Activated CD4-positive, alpha-beta T cell treated with anti-CD3 and anti-CD28 coated beads for 48 hours (primary cell): ENCODE results near the gene CCS.
"Not testable (repeated sequence)": the region's sequence is repeated elsewhere in the genome, so short reads cannot be mapped to it uniquely, and the experiment has no call there.

Experiments used
- DNase-seq: peaks from one replicate; pipeline ENCODE4 v3.0.0-alpha.2; 2020

Gene CCS, protein sequence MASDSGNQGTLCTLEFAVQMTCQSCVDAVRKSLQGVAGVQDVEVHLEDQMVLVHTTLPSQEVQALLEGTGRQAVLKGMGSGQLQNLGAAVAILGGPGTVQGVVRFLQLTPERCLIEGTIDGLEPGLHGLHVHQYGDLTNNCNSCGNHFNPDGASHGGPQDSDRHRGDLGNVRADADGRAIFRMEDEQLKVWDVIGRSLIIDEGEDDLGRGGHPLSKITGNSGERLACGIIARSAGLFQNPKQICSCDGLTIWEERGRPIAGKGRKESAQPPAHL

DNA sequence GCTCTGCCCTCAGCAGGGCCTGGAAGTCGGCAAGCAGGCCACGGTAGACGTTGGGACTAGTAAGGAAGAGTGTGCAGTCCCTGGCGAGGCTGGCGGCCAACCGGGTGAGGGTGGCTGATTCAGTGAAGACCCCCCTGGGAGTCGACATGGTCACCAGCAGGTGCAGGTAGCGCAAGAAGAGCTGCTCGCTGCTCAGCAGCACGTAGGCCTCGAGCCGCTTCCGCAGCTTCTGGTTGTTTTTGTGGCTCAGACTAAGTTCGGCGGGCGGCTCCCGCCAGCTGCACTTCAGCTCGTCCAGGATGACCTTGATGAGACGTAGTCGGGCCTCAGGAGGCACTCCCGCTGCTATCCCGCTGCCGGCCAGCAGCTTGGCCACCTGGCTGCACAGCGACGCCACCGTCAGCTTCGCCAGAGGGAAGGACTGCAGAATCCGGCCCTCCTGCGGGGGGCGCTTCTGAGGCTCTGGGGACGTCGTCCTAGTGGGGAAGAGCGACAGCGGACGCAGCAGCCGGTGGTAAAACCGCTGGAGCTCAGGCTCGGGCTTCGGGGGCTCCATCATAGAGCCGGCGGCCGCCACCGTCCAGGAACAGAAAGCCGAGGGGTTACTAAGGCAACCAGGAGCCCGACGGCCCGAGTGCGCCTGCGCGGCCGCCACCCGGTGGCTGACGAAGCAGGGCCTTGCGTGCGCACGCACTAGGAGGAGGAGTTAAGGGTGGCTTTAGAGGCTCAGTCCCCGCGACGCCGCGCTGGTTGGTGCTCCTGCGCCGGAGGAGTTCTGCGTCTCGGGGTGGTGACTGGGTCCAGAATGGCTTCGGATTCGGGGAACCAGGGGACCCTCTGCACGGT, at the start of gene CCS, which contains the start of gene CCDC87:
TSS of gene CCS (plus strand) at position 729 of the 846 bp plus-strand sequence. CDS start at position 806, 77 bp downstream.
TSS of gene CCDC87 (minus strand) at position 607 of the 846 bp plus-strand sequence. CDS start at position 559, 48 bp downstream.
- peak; percentile 99 for DNase-seq

DNA sequence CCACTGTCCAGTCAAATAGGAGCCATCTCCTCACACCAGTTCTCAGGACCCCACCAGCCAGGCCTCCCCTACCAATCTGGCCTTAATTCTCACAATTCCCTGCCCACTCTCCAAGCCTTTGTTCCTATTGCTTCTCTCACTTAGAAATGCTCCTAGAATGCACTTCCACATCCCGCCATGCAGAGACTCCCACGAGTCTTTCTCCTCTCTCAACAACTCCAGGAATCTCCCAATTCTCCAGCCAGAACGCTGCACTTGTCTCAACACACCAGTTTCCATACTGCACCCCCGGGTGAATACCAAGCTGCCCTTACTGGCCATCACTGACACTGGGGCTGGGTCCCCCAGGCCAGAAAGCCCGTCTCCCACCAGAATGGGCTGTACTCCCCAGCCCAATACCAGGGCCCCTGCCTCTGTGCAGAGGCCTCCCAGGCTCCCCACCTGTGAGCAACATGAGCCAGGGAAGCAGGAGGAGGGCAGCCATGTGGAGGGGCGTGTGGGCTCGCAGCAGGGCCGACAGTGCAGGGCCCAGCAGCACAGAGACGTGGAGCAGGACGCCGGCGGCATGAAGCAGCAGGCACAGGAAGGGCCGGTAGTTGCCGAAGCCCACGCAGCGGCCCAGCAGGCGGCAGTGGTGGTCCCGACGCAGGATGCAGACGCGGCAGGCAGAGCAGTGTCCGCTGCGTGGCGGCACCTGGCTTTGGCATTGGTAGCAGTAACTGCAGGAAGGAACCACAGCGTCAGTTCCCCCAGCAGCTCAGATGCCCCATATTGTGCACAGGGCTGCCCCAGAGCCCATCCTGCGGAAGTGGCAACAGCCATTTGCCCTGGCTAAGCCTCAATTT, 49.5 kb upstream of the CCS start:
- peak; percentile 58 for DNase-seq

DNA sequence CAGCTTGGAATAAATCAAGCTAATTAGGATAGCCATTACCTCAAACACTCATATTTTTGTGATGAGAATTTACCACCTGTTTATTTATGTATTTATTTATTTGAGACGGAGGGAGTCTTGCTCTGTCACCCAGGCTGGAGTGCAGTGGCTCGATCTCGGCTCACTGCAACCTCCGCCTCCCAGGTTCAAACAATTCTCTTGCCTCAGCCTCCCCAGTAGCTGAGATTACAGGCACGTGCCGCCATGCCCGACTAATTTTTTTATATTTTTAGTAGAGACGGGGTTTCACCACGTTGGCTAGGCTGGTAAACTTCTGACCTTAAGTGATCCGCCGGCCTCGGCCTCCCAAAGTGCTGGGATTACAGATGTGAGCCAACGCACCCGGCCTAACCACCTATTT, 48.0 kb upstream of the CCS start:
- not testable (repeated sequence) for DNase-seq

DNA sequence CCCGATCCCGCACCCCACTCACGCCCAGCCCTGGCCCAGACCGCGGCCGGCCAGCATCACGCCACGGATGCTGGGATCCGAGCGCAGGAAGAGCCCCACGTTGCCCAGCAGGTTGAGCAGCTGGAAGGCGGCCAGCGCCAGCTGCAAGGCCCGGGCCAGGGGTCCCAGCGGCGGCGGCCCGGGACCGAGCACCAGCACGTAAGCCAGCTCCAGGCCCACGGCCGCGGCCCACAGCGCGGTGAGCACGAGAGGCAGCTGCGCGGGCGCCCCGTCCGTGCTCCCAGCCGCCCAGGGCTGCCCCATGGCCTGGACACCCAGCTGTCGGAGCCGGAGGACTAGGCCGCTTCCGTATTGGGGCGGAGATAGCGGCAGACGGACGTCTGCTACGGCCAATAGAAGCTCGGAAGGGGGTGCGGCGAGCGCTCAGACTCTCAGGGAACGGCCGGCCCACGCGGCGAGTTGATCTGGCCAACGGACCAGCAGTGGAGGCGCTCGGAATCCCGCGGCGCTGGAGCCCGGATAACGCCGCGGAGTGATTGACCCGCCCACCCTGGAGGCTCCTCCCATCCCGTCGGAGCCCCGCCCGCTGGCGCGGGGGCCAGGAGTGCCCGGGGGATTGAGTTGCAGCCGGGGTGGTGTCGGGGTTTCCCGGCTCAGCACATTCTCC, 47.2 kb upstream of the CCS start, which contains the start of gene ZDHHC24:
TSS of gene ZDHHC24 (minus strand) at position 348 of the 667 bp plus-strand sequence. CDS start at position 303, 45 bp downstream.
- DNase-seq, result peak; percentile 95

DNA sequence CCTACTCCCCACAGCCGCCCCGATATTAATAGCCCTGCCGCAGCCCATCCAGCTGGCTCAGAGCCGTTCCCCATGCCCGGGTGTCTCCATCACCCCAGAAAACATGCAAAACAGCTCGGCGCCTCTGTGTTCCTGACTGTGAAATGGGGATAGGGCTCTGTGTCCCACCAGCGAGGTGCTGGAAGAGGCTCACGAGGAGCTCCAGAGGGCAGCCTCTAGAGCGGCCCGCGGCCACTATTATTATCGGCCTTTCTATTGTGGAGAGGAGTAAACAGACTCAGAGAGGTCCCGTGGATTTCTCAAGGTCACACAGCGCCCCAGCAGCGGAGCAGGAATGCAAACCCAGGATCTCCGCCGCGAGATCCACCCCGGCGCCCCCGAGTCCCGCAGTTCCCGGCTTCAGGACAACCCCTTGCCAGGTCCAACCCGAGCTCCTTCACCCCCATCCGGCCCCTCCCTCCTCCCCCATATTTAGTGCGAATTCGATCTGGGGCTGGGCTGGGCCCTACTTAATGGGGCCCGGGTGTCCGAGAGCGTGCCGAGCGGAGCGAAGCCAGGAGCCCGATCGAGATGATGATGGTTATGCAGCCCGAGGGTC, 46.5 kb upstream of the CCS start, which contains the start of gene ACTN3:
TSS of gene ACTN3 (plus strand) at position 536 of the 598 bp plus-strand sequence. CDS start at position 571, 35 bp downstream.
- DNase-seq, result no peak

DNA sequence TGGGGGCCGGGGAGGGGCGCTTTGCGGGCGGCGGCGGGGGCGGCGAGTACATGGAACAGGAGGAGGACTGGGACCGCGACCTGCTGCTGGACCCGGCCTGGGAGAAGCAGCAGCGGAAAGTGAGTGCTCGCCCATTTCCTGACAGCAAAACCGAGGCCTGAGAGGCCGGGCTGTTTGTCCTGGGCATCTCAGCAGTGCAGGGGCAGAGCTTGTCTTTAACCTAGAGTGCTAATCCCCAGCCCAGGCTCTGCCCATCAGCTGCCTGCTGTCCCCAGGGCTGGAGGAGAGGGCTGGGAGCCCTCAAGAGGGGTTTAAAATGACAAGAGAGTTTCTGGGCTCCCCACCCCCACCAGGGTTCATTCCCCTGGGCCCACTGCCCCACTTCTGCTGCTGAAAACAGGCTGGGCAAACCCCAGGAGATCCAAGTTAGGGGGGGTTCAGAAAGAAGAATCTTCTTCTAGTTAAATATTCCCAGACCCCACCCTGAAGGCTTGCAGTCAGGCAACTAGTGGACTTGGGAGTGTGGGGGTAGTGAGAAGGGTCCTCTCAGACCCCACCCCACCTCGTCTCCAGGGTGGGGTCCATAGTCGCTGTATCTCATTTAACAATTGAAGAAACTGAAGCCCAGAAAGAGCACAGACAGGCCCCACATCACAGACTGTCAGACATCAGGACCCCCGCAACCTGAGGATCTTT, 45.9 kb upstream of the CCS start:
- DNase-seq, result no peak

DNA sequence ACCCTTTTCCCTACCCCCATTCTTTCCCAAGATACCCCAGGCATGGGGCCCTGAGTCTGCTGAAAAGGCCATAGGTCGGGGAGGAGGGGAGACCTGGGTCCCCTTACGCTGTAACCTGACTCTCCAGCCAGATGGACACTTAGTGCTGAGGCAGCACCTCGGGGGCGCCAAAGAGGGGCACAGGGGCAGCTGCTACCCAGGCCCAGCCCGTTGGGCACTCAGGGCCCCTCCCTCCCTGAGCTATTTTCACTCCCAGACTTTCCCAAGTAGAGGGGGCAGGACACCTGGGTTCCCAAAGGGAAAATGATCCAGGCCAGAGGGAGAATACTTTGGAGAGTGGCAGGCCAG, 45.3 kb upstream of the CCS start:
- DNase-seq, result no peak

DNA sequence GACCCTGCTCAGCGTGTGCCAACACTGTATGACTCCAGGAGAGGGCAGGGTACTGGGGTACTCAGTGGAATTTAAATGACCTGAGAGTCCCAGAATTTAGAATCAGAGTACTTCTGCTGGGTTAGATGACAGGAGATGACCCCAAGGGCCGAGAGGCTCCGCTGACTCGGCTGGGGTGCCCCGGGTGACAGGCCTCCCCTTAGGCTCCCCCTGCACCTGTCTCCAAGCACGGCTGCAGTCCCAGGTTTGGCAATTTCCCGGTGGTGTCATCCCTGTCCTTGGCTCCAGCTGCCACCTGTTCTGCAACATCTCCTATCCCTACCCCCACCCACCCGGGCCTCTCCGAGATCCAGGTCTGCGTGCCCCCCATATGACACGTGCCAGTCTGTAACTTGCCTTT, 44.9 kb upstream of the CCS start:
- no peak for DNase-seq

DNA sequence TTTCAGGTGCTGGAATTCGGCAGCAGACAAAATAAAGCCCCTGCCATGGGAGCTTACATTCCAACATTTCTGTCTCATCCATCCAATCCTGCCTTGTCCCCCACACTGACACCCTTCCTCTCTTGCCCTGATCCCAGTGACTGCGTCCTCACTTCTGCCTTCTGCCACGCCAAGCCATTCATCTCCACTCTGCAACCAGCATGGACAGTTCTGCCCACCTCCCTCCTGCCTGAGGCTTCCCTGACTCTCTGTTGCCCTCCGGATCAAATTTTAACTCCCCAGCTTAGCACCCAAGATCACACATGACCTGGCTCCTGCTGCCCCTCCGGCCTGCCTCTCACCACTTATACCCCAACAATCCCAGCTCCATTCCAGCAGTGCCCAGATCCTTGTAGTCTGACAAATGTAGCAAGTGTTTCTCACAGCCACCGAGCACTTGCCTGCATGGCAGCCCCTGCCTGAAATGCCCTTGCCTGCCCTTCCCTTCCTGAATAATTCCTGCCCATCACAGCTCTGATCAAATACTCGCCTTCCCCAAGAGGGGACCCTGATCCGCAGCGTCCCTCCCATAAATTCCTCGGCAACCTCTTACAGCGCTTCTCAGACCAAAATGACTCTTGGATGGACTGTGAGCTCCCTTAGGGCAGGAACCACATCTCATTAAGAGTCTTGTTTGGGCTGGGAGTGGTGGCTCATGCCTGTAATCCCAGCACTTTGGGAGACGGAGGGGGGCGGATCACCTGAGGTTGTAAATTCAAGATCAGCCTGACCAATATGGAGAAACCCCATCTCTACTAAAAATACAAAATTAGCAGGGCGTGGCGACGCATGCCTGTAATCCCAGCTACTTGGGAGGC, 44.0 kb upstream of the CCS start:
- no peak for DNase-seq

DNA sequence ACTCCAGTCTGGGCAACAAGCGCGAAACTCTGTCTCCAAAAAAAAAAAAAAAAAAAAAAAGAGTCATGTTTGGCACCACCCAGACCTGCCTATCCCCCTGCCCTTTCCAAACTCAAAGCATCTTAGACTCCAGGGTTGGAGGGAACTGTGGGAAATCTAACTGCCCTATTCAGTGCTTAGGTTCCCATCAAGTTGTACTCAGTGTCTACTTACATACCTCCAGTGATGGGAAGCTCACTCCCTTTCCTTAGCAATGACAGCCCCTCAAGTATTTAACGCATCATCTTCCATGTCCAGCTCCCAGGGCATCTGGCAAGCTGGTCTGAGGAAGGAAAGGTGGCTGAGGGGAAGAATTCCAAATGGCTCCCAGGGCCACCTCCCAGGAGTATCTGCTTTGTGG, 43.3 kb upstream of the CCS start:
- no peak for DNase-seq

DNA sequence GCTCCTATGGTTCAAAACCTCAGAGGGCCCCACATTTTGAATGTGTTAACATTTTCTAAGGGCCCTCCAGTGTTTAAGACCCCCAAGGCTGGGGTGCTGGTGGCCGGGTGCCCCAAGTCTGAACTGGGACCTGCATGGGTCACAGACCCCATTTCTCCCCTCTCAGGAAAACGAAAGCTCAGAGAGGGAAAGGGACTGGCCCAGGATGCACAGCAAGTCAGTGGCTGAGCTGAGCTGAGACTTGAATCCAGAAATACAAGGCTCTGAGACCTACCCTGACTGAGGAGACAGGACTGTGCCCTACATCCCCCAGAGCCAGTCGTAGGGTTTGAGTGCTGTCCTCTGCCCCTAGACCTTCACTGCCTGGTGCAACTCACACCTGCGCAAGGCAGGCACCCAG, 42.1 kb upstream of the CCS start:
- DNase-seq, result no peak

DNA sequence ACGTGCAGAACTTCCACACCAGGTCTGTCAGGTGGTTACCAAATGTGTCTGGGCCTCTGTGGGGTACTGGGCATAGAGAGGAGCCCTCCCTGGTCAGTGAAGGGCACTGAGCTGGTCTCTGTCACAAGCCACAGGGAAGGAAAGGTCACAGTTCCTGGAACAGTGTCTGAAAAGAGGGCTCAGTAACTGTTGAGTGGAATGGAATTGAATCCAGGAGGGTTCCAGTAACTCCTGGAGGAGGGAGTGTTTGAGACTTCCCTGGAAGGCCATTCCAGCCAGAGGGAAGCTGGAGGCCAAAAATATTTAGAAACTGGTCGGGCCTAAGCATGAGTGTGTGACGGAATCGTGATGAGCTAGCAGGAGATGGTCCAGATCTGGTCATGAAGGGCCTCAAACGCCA, 38.4 kb upstream of the CCS start:
- DNase-seq, result no peak

DNA sequence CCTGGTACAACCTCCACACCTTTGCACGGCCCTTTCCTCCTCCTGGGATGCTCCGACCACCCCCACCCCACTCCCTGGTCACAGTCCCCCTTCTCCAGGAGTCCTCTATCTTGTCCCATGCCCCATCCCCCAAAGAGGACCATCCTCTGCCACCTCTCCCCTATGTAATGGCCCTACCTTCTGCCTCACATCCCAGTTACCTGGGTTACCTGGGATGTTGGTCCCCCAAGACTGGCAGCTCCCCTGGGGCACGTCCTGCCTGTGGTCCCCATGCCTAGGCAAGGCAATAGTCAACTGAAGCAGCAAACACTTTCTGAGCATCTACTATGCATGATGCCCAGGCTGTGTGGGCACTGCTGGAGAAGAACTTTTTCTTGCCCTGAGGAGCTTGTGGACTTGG, 37.6 kb upstream of the CCS start:
- no peak for DNase-seq

DNA sequence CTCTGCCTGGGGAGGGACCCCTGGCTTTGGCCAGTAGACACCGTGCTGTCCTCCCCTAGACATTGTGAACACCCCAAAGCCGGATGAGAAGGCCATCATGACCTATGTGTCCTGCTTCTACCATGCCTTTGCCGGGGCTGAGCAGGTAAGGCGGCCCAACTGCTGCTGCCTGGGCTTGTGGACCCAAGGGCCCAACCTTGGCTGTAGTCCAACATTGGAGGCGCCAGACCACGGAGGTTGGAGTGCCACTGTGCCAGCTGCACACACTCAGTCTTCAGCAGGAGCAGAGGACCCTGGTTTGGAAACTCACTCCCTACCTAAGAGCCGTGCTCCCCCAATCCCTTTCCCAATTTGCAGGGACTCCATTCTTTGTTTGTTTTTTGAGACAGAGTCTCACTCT, 36.9 kb upstream of the CCS start:
- DNase-seq, result no peak

DNA sequence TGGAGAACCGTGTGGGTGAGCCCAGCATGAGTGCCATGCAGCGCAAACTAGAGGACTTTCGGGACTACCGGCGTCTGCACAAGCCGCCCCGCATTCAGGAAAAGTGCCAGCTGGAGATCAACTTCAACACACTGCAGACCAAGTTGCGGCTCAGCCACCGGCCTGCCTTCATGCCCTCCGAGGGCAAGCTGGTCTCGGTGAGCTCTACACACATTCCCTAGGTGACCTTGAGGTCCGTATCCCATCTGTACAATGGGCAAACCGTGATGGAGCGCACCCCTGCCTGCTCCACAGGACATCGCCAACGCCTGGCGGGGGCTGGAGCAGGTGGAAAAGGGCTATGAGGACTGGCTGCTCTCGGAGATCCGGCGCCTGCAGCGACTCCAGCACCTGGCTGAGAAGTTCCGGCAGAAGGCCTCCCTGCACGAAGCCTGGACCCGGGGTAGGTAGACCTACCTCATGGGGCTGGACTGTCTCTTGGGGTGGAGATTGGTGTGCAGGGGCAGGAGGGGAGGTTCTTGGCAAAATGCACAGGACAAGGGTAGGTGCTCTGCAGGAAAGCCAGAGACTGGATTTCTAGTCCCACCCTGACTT, 35.2 kb upstream of the CCS start:
- no peak for DNase-seq

DNA sequence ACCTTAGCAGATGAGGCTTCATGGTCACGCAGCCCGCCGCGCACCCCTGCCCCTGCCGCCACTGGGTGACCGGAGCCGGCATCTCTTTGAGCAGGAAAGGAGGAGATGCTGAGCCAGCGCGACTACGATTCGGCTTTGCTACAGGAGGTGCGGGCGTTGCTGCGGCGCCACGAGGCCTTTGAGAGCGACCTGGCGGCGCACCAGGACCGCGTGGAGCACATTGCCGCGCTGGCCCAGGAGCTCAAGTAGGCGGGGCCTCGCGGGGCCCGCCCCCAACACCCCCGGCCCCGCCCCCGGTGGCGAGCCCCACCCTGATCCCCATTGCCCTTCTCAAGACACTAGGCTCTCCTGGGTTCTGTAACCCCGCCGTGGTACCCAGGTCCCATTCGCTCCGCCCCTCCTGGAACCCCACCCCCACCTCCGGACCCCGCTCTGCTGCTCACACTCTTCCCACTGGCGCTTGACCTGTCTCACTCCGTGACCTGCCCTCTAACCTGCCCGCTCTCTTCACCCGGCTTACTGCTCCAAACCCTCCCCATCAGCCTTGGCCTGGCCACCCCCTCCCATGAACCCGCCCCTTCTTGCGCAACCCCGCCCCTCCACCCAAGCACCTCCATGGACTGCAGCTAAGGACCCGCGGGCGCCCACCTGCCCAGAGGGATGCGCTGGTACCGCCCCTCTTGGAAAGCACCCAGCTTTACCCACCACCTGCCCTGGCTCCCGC, 33.7 kb upstream of the CCS start:
- peak; percentile 55 for DNase-seq

DNA sequence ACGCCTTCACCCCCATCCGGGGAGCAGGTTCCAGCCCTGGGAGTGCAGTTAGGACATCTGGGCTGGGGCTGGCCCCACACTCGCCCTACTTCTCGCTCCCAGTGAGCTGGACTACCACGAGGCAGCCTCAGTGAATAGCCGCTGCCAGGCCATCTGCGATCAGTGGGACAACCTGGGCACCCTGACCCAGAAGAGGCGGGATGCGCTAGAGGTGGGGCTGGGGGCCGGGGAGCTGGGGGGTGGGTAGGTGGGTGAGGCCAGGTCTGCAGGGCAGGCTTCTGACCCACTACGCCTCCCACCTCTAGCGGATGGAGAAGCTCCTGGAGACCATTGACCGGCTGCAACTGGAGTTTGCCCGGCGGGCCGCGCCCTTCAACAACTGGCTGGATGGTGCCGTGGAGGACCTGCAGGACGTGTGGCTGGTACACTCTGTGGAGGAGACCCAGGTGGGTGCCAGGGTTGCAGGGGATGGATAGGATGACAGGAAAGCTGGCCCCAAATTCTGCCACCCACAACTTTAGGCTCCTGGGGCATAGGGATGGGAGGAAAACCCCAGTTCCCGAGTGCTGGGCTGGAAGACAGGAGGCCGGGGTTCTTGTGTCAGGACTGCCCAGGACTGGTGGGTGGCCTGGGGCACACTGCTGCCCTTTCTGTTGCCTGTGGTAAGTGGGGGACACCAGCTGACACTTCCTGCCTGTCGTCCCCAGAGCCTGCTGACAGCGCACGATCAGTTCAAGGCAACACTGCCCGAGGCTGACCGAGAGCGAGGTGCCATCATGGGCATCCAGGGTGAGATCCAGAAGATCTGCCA, 32.9 kb upstream of the CCS start:
- no peak for DNase-seq
